ENCODE measurements around the gene PTPRM. TPM values are rescaled to one million over a fixed set of nuclear protein-coding genes. Genes with fewer than 3 reads are reported as not detected.

Gene PTPRM
- total RNA-seq, 1 experiment from 2014 or later, result 6.2 TPM

DNA sequence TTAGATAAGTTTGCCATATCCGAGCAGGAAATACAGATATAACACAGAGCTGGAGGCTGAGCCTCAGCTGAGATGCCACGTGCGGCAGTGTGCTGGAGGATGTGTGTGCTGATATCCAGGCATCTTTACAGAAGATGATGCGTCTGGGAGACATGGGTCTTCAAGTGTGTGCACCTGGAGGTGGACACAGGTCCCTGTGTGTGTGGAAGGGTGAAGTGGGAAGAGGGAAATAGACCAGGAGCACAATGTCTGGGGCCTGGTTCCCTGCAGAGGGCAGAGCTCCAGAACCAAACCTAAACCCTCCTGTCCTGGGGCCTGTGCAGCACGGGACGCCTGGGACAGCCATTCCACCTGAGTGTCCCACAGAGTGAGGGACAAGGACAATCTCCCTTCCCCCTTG lies 861.8 kb downstream of the PTPRM start:
- Histone ChIP-seq H4K8ac (replicated peaks; ENCODE audit: insufficient read length, low read depth, low read length) (no peak overlapping the region), H3K79me2 (ENCODE audit: insufficient read depth, low read length) (no peaks in the 10 kb centered on the region), H3K4me1 (ENCODE audit: insufficient read depth, low read length) (no peaks in the 10 kb centered on the region; the same call in 1 of the 2 replicates), H3K4me2 (ENCODE audit: insufficient read depth, insufficient read length, low read length) (no peak overlapping the region), H3K27me3 (ENCODE audit: insufficient read depth, low read length) (no peaks in the 10 kb centered on the region; the same call in 1 of the 2 replicates), H2AK5ac (ENCODE audit: insufficient read length, low read length) (no peak overlapping the region), H3K9ac (ENCODE audit: extremely low read depth, insufficient read length, low read length) (no peak overlapping the region), H3K27ac (ENCODE audit: insufficient read length, low read depth, low read length) (no peak overlapping the region), H2BK5ac (ENCODE audit: insufficient read length, low read length) (no peak overlapping the region), H4K5ac (ENCODE audit: insufficient read length, low read depth, low read length) (no peak overlapping the region), H3K14ac (ENCODE audit: insufficient read depth, low read length) (no peak overlapping the region), H3K79me1 (ENCODE audit: insufficient read depth, low read depth, low read length, poor library complexity, severe bottlenecking) (no peaks in the 10 kb centered on the region), H2BK12ac (ENCODE audit: insufficient read length, low read depth, low read length) (no peak overlapping the region), H3K18ac (ENCODE audit: insufficient read length, low read depth, low read length) (no peak overlapping the region), H3K23me2 (ENCODE audit: insufficient read length, low read depth, low read length, poor library complexity, severe bottlenecking) (no peaks in the 10 kb centered on the region), H3T11ph (ENCODE audit: low read length) (no peak overlapping the region), H3K9me3 (ENCODE audit: control insufficient read depth, low read depth, low read length) (no peaks in the 10 kb centered on the region), H2BK15ac (ENCODE audit: low read depth, low read length) (no peak overlapping the region), H2BK20ac (ENCODE audit: low read depth, low read length, poor library complexity, severe bottlenecking) (no peak overlapping the region), H3K23ac (ENCODE audit: insufficient read length, low read depth, low read length) (no peak overlapping the region), H4K20me1 (ENCODE audit: control insufficient read depth, insufficient read depth, insufficient read length) (no peaks in the 10 kb centered on the region), H3K4ac (ENCODE audit: low read depth, low read length) (no peak overlapping the region), H2BK120ac (ENCODE audit: low read depth, low read length, poor library complexity, severe bottlenecking) (no peak overlapping the region), H2AFZ (ENCODE audit: low read length) (no peak overlapping the region), H4K91ac (ENCODE audit: insufficient read length, low read depth, low read length) (no peak overlapping the region), H3K56ac (ENCODE audit: insufficient read length, low read depth, low read length) (no peak overlapping the region)
- Mint-ChIP-seq H3K27ac (peak overlapping the region in 1 of 3 experiments; percentile 80; a peak in 2 of 7 replicates), H3K36me3 (ENCODE audit: insufficient read depth in 1 of 3, low read depth in 3 of 3) (no peaks in the 10 kb centered on the region; a peak in 1 of 7 replicates), H3K4me3 (no peak overlapping the region), H3K4me1 (peaks cover 11 to 14% of the 10 kb centered on the region in 2 experiments), H3K9me3 (no peaks in the 10 kb centered on the region; a peak in 1 of 5 replicates), H3K27me3 (ENCODE audit: low read depth) (peaks cover 2% of the 10 kb centered on the region)
- no peak for TF ChIP-seq CTCF (conservative IDR thresholded peaks at IDR 0.05)
- WGBS (ENCODE audit: extremely low coverage, insufficient read length, low lambda C conversion rate), result no CpG with 5 or more reads among the region's 6 CpGs
- DNase-seq, result no peak
